Sigmoid colon (tissue), 7 donors: Measurements from ENCODE around the gene CYP1A1. TPM values are rescaled to one million over a fixed set of nuclear protein-coding genes. Genes with fewer than 3 reads are reported as not detected.

Source experiments
- DNase-seq: peaks from one replicate; pipeline ENCODE4 v3.0.0-alpha.2; 2019
- H3K27ac ChIP-seq, 4 donors: fragments of 200-600 bp; sonication (generic); one replicate each; pipeline ENCODE4 v1.5.1; 2016 to 2019; ENCODE audit warnings: mild to moderate bottlenecking in 1 of 4
- H3K27me3 ChIP-seq, 3 donors: fragments of 200-600 bp; sonication (generic); one replicate each; pipeline ENCODE4 v1.5.1; 2019; ENCODE audit warnings: mild to moderate bottlenecking in 1 of 3
- H3K36me3 ChIP-seq, 4 donors: fragments of 200-600 bp; sonication (generic); one replicate each; pipeline ENCODE4 v1.5.1; 2016 to 2019
- H3K4me1 ChIP-seq, 4 donors: fragments of 200-600 bp; sonication (generic); one replicate each; pipeline ENCODE4 v1.5.1; 2017 to 2019
- H3K4me3 ChIP-seq, 4 donors: fragments of 200-600 bp; sonication (generic); one replicate each; pipeline ENCODE4 v1.5.1; 2017 to 2019; ENCODE audit warnings: mild to moderate bottlenecking in 2 of 4, moderate library complexity in 1 of 4
- H3K9me3 ChIP-seq, 4 donors: fragments of 200-600 bp in 3 of 4; sonication (generic) in 3 of 4; one replicate each; pipeline versions ENCODE4 v1.5.1 to v1.6.1; 2013 to 2019
- EP300 ChIP-seq, 4 donors: sonication (generic); formaldehyde crosslinking; IDR thresholded peaks; one replicate each; pipeline ENCODE4 v1.6.1; 2017; ENCODE audit warnings: antibody characterized with exemption in 4 of 4
- POLR2A ChIP-seq, 2 donors: fragments of 450-650 bp; IDR thresholded peaks; one replicate each; pipeline ENCODE4 v1.6.1; 2016; ENCODE audit warnings: antibody characterized with exemption in 2 of 2, mild to moderate bottlenecking in 2 of 2, moderate library complexity in 2 of 2
- POLR2AphosphoS5 ChIP-seq, 4 donors: sonication (generic); formaldehyde crosslinking; IDR thresholded peaks; one replicate each; pipeline ENCODE4 v1.6.1; 2017; ENCODE audit warnings: antibody characterized with exemption in 4 of 4
- WGBS, 2 donors: extraction: QIAGEN DNeasy Blood & Tissue Kit; methylation state at CpG; one replicate each; pipeline ENCODE4 v1.1.7; 2013; 5-methylcytosine and 5-hydroxymethylcytosine counted together
- intact Hi-C: fragments of 100-400 bp; cut with DNase I; formaldehyde crosslinking; loops from one replicate; pipeline ENCODE4 v1.15.1; 2023
- polyA plus RNA-seq, 3 donors: library from polyadenylated mRNA; stranded (reverse); fragments of 200-250 nt; gene quantifications; one replicate each; pipeline ENCODE4 v1.2.3, GENCODE V29; 2013
- total RNA-seq, 4 donors: library from RNA; depleted of rRNA; stranded (reverse); fragments of >200 nt; gene quantifications; one replicate each; pipeline ENCODE4 v1.1.0, GENCODE V29; 2016
- TF ChIP-seq, protein P1 (sequence below), 4 experiments: fragments of 450-650 bp in 3 of 4; fragments of 200-600 bp in 1 of 4; IDR thresholded peaks; one replicate each; pipeline ENCODE4 v1.5.1; 2016 to 2019; ENCODE audit warnings: antibody characterized with exemption in 4 of 4, mild to moderate bottlenecking in 3 of 4, moderate library complexity in 2 of 4
- donor health status: healthy with polysubstance abuse.
- donor health status: Bipolar disorder and iron deficiency.
- donor health status: healthy.

CYP1A1 gene
- total and polyA plus RNA-seq, 7 donors = 0.09 to 4.7 (median 0.49) TPM; not detected in 2

DNA sequence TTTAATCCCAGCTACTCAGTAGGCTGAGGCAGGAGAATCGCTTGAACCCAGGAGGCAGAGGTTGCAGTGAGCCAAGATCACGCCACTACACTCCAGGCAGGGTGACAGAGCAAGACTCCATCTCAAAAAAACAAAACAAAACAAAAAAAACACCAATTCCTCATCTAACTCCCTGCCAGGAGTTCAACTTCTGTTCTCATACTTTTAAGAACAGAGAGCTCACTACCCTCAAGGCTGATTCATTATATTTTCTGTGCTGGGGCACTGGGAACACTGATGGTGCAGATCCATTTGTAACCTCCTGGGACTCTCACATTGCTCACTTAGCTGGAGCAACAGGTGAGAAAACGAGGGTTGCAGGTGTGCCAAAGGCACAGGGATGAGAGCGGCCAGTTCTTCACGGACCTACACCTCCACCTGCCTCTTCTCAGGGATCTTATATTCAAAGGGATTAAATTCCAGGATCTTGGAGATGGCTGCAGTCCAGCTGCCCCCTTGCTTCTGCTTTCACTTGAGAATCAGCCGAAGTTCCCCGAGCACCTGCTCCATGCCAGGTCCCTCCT, 44.2 kb upstream of the CYP1A1 start:
- intact Hi-C loops = loop anchor here (1.0 to 5.0 kb wide), 2 partner anchors 134 to 397 kb away; no protein-coding TSS in a partner anchor
- Histone ChIP-seq H3K27ac (no peak overlapping the region), H3K4me1 (peaks cover 0 to 6% (median 3%) of the 10 kb centered on the region in 4 donors), H3K36me3 (no peaks in the 10 kb centered on the region), H3K27me3 (peaks cover 0 to 16% (median 0%) of the 10 kb centered on the region in 3 donors), H3K9me3 (no peaks in the 10 kb centered on the region), H3K4me3 (no peak overlapping the region)
- 60 to 79% methylated on average over 7 of the region's 7 CpGs for WGBS, 2 donors
- no peak for DNase-seq
- TF ChIP-seq POLR2A (IDR thresholded peaks at IDR 0.05) (no peak), EP300 (IDR thresholded peaks at IDR 0.05) (no peak), POLR2AphosphoS5 (IDR thresholded peaks at IDR 0.05) (no peak)
- TF ChIP-seq, protein P1, sequence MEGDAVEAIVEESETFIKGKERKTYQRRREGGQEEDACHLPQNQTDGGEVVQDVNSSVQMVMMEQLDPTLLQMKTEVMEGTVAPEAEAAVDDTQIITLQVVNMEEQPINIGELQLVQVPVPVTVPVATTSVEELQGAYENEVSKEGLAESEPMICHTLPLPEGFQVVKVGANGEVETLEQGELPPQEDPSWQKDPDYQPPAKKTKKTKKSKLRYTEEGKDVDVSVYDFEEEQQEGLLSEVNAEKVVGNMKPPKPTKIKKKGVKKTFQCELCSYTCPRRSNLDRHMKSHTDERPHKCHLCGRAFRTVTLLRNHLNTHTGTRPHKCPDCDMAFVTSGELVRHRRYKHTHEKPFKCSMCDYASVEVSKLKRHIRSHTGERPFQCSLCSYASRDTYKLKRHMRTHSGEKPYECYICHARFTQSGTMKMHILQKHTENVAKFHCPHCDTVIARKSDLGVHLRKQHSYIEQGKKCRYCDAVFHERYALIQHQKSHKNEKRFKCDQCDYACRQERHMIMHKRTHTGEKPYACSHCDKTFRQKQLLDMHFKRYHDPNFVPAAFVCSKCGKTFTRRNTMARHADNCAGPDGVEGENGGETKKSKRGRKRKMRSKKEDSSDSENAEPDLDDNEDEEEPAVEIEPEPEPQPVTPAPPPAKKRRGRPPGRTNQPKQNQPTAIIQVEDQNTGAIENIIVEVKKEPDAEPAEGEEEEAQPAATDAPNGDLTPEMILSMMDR (IDR thresholded peaks at IDR 0.05) = no peak

DNA sequence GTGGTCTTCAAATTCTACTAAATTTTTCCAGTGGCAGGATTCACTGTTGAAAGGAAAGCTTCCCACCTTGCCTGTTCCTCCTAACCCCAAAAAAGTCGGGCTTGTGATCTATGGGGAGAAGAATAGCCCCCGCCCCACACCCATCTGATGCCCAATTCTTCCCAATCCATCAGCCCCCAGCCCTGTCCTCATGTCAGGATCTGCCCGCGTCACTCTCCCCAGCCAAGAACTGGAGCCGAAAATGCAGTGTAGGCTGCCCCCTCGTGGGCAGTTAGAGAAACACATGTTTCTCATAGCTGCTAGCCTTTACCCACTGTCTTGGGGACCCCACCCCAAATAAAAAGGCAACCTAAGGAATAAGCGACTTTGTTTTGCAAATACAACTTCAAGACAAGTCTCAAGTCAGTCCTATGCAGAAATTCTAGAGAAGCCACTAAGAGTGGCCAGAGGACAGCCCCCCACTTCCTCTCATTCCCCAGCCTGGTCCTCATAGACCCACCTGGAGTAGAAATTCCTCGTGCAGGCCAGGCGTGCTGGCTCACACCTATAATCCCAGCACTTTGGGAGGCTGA, 43.5 kb upstream of the CYP1A1 start:
- Histone ChIP-seq H3K4me3 (peak overlapping the region in 1 of 4 donors; percentile 5), H3K9me3 (no peaks in the 10 kb centered on the region), H3K36me3 (no peaks in the 10 kb centered on the region), H3K27ac (no peak overlapping the region), H3K27me3 (peaks cover 0 to 16% (median 0%) of the 10 kb centered on the region in 3 donors), H3K4me1 (peaks cover 0 to 6% (median 3%) of the 10 kb centered on the region in 4 donors)
- TF ChIP-seq, protein P1 (IDR thresholded peaks at IDR 0.05) = peak; percentile 71 to 86 (median 86)
- no peak for TF ChIP-seq POLR2A (IDR thresholded peaks at IDR 0.05)
- WGBS, 2 donors = 1 to 5% methylated on average over 9 of the region's 9 CpGs
- no peak for DNase-seq
- intact Hi-C loops = loop anchor here (1.0 to 5.0 kb wide), 2 partner anchors 134 to 397 kb away; no protein-coding TSS in a partner anchor

DNA sequence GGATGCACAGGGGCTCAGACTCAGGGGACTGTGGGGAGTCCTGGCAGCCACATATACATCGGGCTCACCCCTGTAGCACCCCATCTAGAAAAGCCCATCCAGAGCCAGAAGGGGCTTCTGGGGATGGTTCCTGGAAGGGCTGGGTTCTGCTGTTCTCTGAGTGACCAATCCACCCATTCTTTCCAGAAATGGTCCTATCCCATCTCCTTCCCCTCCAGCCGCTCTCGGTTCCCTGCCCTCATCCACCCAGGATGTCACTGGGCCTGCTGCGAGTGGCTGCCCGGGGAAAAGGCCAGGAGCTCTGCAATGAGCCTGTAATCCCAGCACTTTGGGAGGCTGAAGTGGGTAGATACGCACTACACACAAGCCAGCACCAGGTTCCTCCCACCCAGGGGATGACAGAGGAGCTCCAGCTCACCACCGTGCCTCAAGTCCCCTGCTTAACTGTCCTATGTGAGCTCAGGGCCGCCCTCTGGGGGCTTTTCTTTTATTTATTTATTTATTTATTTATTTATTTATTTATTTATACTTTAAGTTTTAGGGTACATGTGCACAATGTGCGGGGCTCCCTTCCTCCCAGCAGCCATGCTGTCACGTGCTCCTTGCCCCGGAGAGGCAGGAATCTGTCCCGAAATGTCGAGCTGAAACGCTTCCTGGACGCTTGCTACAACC, 42.9 kb upstream of the CYP1A1 start:
- Histone ChIP-seq H3K4me1 (peaks cover 0 to 6% (median 3%) of the 10 kb centered on the region in 4 donors), H3K9me3 (no peaks in the 10 kb centered on the region), H3K27ac (no peak overlapping the region), H3K27me3 (peaks cover 0 to 16% (median 0%) of the 10 kb centered on the region in 3 donors), H3K4me3 (peak overlapping the region in 1 of 4 donors; percentile 5), H3K36me3 (no peaks in the 10 kb centered on the region)
- DNase-seq = no peak
- intact Hi-C loops = loop anchor here (5.0 kb wide), 1 partner anchor 396 kb away; no protein-coding TSS in a partner anchor
- 32 to 40% methylated on average over 15 of the region's 15 CpGs for WGBS, 2 donors
- TF ChIP-seq POLR2AphosphoS5 (IDR thresholded peaks at IDR 0.05) = no peak
- TF ChIP-seq EP300 (IDR thresholded peaks at IDR 0.05) = no peak
- TF ChIP-seq, protein P1 (IDR thresholded peaks at IDR 0.05) = no peak
- TF ChIP-seq POLR2A (IDR thresholded peaks at IDR 0.05) = no peak

DNA sequence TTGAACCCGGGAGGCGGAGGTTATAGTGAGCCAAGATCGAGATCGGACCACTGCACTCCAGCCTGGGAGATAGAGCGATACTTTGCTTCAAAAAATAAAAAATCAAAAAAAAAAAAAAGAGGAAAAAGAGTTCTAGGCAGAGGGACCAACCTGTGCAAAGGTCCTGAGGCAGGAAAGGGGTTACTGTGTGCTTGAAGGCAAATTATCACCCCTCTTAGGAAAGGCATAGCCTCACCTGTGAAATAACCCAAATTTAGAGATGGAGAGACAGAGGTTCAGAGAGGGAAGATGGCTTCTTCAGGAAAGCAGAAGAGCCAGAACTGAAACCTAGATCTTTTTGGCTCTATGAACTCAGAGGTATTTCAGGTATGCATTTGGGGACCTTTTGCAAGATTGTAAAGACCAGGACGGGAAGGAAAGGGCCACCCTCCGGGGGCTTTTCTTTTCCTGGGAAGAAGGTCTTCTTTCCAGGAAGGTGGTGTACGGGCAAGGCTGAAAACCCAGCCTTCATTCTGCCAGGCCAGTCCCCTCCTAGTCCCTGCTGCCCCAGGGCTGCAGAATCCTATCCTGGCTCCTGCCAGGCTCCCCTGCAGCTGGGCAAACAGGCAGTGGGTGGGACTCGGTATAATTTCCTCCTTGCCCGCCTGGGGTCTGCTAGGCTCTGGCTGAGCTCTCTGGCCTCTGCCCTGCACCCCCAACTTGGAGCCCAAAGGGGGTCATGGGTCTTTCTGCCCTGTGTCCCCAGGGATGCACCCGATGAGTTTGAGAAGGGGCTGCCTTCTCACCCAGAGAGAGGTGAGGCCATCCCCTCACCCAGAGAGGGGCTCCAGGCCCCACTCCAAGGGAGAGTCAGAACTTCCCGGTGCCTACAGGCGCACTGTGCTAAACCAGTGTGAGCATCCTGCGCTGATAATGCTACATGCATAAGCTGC, 42.1 kb upstream of the CYP1A1 start:
- H3K4me1 ChIP-seq = peaks cover 0 to 6% (median 3%) of the 10 kb centered on the region in 4 donors
- no peak for DNase-seq
- intact Hi-C loops = loop anchor here (5.0 kb wide), 1 partner anchor 395 kb away; no protein-coding TSS in a partner anchor
- H3K9me3 ChIP-seq = no peaks in the 10 kb centered on the region
- peaks cover 0 to 16% (median 0%) of the 10 kb centered on the region in 3 donors for H3K27me3 ChIP-seq
- no peak overlapping the region for H3K27ac ChIP-seq
- 74 to 87% methylated on average over 14 of the region's 14 CpGs for WGBS, 2 donors
- H3K4me3 ChIP-seq = no peak overlapping the region
- no peak for TF ChIP-seq POLR2A (IDR thresholded peaks at IDR 0.05)
- H3K36me3 ChIP-seq = no peaks in the 10 kb centered on the region
